LNCAP (cell line): ENCODE results near the gene BTBD1.

Experiments used
- TF ChIP-seq, protein P1 (sequence below): fragments of 450-650 bp; IDR thresholded peaks from 2 replicates; pipeline ENCODE4 v1.5.1; 2017; ENCODE audit warnings: mild to moderate bottlenecking

BTBD1 gene

DNA sequence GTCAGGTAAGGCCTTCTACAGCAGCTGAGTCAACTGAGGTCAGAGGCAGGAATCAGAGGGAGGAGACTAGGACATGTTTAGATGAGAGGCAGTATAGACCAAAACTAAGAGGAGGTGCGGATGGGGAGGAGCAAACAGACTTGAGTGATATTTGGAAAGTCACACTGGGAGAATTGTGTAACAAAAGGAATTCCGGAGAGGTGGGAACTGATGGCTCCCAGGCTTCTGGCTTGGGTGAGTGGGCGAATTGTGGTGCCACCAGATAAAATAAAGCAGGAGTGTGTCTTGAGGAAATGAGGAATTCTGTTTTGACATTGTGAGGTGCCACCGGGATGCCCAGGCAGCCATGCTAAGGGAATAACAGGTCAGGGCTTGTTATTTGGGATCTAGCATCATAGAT, 37.1 kb upstream of the BTBD1 start:
- TF ChIP-seq, protein P1, sequence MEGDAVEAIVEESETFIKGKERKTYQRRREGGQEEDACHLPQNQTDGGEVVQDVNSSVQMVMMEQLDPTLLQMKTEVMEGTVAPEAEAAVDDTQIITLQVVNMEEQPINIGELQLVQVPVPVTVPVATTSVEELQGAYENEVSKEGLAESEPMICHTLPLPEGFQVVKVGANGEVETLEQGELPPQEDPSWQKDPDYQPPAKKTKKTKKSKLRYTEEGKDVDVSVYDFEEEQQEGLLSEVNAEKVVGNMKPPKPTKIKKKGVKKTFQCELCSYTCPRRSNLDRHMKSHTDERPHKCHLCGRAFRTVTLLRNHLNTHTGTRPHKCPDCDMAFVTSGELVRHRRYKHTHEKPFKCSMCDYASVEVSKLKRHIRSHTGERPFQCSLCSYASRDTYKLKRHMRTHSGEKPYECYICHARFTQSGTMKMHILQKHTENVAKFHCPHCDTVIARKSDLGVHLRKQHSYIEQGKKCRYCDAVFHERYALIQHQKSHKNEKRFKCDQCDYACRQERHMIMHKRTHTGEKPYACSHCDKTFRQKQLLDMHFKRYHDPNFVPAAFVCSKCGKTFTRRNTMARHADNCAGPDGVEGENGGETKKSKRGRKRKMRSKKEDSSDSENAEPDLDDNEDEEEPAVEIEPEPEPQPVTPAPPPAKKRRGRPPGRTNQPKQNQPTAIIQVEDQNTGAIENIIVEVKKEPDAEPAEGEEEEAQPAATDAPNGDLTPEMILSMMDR = no peak

GRCh38 chr15:83102346-83102745, 35.3 kb upstream of the BTBD1 start:
- TF ChIP-seq, protein P1 = no peak

GRCh38 chr15:83100097-83100646, 33.1 kb upstream of the BTBD1 start:
- TF ChIP-seq, protein P1 = no peak

- TF ChIP-seq, protein P1 = no peak
These were observed 32.2 kb upstream of the BTBD1 start for GRCh38 chr15:83099290-83099689.

- TF ChIP-seq, protein P1 = no peak
These were observed 31.0 kb upstream of the BTBD1 start for GRCh38 chr15:83098079-83098478.

DNA sequence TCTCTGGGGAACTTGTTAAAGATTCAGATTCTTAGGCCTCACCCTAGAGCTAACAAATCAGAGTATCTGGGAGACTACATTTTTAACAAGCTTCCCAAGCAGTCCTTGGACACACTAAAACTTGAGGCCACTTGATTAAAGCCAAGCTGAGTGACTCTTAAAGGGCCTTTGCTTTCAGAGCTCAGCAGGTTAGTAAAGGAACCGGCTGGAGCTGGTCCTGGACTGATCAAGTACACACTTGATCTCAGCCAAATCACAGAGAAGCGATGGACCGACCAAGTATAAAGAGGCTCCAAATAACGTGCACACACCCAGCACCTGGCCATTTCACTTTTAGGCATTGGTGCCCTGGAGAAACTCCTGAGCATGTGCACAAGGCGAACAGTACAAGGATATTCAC, 27.5 kb upstream of the BTBD1 start:
- TF ChIP-seq, protein P1 = no peak

DNA sequence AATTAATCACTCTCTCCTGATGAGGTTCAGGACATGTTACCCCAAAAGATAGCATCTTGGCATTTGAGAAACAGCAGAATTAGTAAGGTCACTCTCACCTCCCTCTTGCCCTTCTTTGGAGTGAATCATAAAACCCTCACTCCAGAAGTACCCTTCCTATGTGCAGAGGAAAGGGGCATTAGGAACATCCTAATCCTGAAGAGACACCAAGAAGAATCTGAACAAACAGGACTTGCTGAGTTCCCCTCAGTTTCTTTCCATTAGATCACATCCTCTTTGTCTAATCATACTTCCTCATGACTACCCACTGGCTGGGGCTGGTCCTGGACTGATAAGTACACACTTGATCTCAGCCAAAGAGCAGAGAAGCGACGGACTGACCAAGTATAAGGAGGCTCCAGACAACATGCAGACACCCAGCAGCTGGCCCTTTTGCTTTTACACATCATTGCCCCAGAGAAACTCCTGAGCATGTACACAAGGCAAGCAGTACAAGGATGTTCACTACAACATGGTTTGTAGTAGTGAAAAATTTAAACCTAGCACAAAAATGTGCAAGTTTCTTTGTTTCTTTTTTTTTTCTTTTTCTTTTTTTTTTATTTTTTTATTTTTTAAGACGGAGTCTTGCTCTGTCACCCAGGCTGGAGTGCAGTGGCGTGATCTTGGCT, 25.4 kb upstream of the BTBD1 start:
- TF ChIP-seq, protein P1 = no peak
